GM21423 (cell line): ENCODE measurements around the gene HTR2A.

Source experiments
- ATAC-seq: cut with Tn5 transposase; IDR thresholded peaks from one replicate; pipeline ENCODE4 v1.9.1; 2021; ENCODE audit warnings: mild to moderate bottlenecking, moderate library complexity; ENCODE audit not compliant: unreplicated experiment

Gene HTR2A

DNA sequence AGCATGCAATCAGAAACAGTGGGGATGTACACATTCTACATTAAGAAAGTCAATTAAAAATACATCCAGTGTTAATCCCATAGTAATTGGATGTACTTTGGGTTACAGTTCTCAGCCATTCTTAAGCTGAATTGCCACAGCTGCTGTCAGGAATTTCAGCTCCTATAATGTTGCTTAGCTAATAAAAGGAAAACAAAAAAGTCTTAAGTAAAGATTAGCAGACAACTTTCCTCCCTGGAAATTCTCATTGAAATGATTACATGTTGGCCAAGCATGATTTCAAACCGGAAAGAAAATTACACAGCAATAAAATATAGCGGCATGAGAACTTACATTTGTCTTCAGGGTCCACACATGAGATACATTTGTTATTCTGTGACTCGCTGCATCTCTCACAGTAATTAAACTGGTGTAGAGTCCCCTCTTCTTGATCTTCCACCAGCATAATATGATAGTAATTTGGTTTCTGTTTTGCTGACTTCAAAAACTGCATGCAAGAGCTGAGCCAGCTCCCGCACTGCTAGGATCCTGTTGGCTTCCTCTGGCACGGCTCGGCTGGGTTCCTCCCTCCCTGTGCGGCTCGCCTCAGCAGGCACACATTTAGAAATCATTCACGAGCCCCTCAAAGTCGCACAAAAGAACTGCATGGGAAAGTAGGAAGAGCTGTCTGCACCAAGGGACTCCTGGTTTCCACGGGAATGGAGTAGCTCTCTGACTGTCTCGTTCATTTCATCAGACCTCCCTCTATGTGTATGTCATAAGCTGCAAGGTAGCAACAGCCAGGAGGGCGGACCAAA is at the start of gene HTR2A:
Gene HTR2A (minus strand): TSS at position 713 of the 797 bp plus-strand sequence. CDS start 1,147 bp downstream, outside the sequence.
- no peak for ATAC-seq

DNA sequence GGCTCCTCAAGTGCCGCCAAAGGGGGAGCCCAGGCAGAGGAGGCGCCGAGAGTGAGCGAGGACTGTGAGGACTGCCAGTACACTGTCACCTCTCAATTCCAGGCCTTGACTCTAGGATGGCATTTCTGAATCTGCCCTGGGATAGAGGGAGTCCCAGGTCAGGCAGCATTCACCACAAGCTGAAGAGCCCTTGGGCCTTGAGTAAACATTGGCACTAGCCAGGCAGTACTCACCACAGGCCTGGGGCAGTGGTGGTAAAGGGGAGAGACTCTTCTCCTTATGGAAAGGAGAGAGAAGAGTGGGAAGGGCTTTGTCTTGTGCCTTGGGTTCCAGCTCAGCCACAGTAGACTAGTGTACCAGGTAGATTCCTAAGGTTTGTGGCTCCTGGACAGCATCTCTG is 39.7 kb upstream of the HTR2A start:
- ATAC-seq, result no peak

DNA sequence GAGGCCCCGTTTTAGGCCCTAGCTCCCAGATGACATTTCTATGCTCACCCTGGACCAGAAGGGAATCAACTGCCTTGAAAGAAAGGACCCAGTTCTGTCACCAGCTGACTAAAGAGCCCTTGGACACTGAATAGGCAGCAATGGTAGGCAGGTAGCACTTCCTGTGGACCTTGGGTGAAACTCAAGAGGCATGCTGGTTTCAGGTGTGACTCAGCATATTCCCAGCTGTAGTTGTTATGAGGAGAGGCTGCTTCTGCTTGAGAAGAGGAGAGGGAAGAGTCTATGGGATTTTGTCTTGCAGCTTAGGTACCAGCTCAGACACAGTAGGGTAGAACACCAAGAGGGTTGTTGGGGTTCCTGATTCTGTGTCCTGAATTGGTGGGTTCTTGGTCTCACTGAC is 37.9 kb upstream of the HTR2A start:
- no peak for ATAC-seq

DNA sequence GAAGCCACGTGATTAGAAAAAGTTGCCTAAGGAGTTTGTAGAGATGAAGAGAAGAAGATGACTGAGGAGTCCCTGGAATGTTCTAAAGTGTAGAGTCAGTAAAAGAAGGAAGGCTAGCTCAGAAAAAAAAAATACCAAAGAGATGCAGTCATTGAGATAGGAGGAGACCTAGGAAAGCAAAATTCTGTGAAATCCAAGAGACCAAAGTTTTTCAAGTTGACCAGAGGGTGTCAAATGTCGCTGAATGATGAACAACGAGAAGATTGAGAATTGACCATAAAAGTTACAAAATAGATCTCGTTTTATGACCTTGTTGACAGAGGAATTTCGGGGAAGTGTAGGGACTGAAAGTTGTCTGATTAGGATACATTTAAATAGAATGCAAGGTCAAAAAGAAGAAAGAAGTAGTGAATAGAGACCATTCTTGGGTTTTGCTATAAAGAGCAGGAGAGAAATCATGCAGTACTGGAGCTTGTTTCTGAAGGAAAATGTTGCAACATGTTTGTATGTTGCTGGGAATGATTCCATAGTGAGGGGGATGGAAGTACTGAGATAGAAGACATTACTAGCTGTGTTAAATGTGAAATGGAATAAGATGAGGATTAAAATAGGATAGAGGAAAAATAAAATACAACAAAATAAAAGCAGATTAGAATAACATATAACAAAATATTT is 30.2 kb upstream of the HTR2A start:
- ATAC-seq, result no peak

DNA sequence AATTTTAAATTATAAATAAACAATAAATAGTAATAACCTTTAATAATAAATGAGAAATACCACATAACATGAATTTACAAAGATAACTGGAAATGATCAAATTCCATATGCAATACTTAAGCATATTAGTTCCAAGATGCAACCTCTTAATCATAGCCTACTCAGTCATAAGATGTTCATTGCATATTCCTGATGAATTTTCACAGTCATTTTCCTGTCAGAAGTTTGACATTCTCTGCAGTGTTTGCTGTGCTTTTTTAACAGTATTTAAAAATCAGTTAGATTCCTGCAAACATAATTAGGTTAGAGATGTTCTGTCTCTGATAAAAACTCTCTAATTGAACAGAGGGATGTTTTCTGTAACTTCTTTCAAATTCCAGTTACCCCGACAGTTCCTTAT is 28.6 kb upstream of the HTR2A start:
- no peak for ATAC-seq

DNA sequence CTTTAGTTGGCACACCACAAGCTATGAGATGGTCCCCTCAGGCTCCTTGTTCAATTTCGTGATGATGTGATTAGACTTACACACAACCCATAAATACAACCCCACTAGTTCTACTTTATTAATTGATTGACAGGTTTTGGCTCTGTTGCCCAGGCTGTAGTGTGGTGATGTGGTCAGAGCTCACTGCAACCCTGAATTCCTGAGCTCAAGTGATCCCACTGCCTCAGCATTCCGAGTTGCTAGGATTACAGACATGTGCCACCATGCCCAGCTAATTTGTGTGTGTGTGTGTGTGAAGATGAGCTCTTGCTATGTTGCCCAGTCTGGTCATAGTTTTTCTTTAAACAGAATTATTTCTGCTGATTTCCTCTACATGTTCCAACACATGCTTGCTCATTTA is 17.5 kb upstream of the HTR2A start:
- no peak for ATAC-seq

DNA sequence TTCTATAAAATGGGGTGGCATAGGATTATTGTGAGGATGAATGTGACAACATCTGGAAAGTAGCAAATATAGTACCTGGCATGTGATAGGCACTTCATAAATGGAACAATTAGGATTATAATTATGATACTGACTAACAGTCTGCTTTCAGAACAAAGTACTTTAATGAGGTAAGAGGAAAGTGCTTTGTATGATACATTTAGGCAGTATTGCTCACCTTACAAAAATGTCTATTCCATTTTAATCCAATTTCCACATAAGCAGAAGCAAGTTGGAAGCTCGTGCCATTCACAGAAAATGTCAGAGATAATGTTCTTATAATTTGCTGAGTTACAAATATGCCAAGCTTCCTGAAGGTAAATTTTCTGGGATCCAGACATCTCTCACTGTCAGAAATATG is 16.9 kb upstream of the HTR2A start:
- no peak for ATAC-seq

GRCh38 chr13:46909042-46909441 is 12.2 kb upstream of the HTR2A start:
- ATAC-seq, result no peak

DNA sequence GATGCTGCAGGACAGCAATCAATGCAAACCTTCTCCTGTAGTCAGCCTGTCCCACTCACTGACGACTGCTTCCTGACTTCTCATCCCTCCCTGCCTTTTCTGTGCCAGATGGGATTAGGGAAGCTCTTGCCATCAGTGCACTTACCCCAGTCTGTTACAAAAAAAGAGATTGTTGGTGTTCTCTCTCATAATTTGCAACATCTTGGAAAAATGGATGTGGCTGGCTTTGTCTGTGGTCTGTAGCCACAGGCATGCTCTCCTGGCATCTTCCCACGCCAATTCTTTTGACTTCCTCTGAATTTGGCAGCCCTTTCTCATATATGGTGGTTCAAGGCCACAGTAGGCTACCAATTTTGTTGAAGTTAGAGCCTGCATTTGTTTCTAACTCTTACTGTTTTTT is 11.6 kb upstream of the HTR2A start:
- ATAC-seq, result no peak

GRCh38 chr13:46906405-46906804 is 9.6 kb upstream of the HTR2A start:
- ATAC-seq, result no peak

GRCh38 chr13:46905249-46905648 is 8.4 kb upstream of the HTR2A start:
- no peak for ATAC-seq

DNA sequence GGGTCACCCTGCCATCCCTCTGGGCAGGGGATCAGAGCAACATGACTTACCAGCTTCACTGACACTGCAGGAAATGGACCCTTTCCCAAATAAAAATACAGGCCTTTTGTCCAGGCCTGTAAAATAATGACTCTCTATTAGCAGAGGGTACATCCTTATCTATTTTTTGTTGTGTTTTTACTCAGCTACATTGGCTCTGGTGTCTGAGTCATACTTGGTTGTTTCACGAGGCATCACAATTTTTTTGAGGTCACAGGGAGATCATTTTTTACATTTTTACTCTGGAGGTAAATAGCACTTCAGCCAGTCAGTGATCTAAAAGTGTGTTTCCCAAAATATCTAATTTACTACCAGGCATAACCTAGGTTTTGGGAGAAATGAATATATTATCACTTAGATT is 6.9 kb upstream of the HTR2A start:
- no peak for ATAC-seq

- ATAC-seq, result no peak
Measured at GRCh38 chr13:46901721-46902120, 4.9 kb upstream of the HTR2A start.

DNA sequence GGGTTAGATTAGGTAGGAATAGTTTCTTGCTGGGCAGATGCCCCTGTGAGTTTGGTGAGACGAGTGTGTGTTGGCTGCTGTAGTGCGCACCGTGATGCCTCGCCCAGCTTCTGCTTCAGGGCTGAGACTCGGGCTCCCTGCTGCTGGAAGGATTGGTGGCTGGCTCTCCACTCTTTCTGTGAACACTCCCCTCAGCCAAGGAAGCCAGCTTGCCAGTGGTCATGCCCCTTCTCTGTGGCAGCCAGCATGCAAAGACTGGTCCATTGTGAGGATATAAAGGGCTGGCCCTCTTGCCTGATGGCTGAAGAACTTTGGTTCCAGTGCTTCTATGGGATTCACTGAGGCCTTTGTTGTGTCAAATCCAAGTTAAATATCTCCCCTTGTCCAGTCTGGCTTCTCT is 2.9 kb upstream of the HTR2A start:
- no peak for ATAC-seq

GRCh38 chr13:46895381-46895780 is 1.5 kb downstream of the HTR2A start:
- ATAC-seq, result no peak

DNA sequence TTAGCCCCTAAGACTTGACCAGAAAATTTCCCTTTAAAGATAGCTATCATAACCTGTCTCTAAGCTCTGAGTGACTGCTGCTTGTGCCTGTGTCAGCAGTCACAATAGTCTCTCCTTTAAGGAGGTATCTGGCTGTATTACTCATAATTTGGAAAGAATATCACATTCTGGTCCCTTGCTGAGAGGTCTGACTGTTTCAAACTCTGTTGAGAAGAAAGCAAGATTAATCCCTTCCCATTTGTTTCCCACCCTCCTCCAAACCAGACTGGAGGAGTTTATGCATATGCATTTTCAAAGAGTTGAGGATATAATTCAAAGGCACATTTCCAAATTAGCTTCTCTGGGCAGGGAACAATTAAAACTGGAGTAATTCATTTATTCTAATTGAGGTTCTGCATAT is 2.3 kb downstream of the HTR2A start:
- ATAC-seq, result no peak

- peak; percentile 86 for ATAC-seq
Measured at GRCh38 chr13:46893798-46894560, 2.9 kb downstream of the HTR2A start.

- no peak for ATAC-seq
Measured at GRCh38 chr13:46893221-46893740, 3.6 kb downstream of the HTR2A start.

- ATAC-seq, result no peak
Measured at GRCh38 chr13:46885018-46885417, 11.8 kb downstream of the HTR2A start.

- ATAC-seq, result no peak
Measured at GRCh38 chr13:46884531-46884930, 12.3 kb downstream of the HTR2A start.

DNA sequence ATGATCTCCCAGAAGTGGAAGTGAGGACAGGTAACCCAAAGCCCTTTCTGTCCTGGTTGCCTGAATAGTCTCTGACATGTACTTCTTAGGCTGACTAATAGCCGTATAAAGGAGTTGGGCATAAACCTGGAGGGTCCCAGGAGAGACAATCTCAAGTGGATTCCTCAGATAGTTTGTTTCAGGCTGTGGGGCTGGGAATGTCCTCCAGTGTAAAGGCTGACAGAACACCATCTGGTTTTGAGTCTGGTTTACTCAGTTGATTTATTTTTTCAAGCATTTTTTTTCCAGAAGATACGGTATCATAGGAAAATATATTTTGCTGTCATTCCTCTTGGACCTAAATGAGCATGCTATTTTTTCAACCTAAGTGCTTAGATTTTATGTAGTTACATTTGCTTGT is 15.2 kb downstream of the HTR2A start:
- no peak for ATAC-seq

- no peak for ATAC-seq
Measured at GRCh38 chr13:46874006-46874405, 22.8 kb downstream of the HTR2A start.
